ENCODE data around the gene MIX23.

- TF ChIP-seq CTCF (IDR thresholded peaks at IDR 0.05) (no peak), POLR2A (IDR thresholded peaks at IDR 0.05) (no peak)
Measured at GRCh38 chr3:122310361-122310760, 72.7 kb downstream of the MIX23 start.
